GM15510 (cell line): Measurements from ENCODE around the gene LSM12.

Experiments used
- POLR2A ChIP-seq: IDR thresholded peaks from 3 replicates; pipeline ENCODE4 v1.6.1; 2011; ENCODE audit warnings: borderline replicate concordance; ENCODE audit not compliant: insufficient read length; ENCODE audit errors: extremely low read depth

The LSM12 gene

DNA sequence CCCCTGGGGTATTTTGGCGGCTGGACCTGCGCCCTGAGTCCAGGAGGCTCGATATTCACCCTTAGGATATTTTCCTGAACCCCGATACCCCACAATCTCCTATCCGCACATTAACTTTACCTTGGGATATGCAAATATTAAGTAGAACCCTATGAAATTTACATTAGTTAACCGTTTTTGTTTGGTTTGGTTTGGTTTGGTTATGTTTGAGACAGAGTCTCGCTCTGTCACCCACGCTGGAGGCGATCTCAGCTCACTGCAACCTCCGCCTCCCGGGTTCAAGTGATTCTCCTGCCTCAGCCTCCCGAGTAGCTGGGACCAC lies 71.4 kb downstream of the LSM12 start:
- TF ChIP-seq POLR2A: no peak

DNA sequence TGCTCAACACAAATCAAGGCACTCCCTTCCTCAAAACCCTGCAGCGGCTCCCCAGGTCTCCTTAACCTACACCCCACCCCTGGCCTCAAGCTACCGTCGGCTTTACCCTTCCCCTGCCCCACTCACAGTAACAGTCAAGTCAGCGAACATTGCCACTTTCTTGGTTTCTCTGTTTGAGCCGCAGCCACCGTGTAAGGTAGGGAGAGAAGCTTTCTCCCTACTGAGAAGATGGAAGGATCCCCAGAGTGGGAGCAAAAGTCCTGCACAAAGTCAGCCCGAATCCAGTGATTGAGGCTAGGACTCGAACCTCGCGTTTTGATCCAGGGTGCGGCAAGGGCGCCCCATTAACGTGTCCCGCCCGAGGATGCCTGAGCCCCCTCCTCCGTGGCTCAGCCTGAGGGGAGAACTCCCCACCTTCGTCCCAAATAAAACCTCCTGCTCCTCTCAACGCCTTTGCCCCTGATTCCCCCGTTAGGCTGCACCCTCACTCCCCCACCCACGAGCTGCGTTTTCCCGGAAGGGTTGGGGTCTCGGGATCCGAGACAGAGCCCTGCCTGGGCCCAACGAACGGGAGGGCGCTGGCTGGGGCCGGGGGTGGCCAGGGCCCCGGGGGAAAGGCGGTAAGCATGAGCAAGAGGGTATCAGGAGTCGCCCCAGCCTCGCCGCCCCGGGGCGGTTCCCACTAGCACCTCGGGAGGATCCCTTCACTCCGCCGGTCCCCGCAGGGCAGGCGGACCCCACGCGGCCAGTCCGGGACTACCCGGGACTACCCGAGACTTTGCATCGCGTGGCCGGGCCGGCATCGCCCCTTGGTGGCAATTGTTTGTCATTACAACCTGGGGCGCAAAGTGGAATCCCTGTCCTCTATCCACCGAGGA lies 72.0 kb downstream of the LSM12 start:
- TF ChIP-seq POLR2A: no peak

DNA sequence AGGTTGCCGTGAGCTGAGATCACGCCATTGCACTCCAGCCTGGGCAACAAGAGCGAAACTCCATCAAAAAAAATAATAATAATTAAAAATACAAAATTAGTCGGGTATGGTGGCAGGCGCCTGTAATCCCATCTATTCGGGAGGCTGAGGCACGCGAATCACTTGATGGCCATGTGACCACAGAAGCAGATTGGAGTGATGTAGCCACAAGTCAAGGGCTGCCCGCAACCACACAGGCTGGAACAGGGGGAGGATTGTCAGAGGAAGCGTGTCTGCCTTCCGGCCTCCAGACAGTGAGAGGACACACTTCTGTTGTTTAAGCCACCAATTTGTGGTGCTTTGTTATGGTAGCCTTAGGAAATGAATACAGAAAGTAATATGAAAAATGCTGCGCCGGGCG lies 73.8 kb downstream of the LSM12 start:
- no peak for TF ChIP-seq POLR2A

DNA sequence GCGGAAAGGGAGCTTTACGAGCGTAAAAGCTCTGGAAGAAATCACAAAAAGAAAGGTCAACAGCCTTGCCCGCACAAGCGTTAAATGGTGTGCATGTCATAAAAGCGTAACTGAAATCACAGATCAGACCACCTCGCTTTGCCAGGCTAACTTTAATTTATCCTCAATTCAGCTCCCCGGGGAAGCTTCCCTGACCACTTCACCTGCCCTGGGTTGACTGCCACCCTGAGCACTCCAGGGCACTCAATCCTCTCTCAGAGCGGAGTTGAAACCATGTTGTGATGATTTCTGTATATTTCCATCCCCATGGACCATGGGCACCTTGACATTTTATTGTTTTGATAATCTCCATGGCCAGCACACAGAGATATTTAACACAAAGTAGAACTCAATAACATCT lies 78.2 kb downstream of the LSM12 start:
- TF ChIP-seq POLR2A: no peak

DNA sequence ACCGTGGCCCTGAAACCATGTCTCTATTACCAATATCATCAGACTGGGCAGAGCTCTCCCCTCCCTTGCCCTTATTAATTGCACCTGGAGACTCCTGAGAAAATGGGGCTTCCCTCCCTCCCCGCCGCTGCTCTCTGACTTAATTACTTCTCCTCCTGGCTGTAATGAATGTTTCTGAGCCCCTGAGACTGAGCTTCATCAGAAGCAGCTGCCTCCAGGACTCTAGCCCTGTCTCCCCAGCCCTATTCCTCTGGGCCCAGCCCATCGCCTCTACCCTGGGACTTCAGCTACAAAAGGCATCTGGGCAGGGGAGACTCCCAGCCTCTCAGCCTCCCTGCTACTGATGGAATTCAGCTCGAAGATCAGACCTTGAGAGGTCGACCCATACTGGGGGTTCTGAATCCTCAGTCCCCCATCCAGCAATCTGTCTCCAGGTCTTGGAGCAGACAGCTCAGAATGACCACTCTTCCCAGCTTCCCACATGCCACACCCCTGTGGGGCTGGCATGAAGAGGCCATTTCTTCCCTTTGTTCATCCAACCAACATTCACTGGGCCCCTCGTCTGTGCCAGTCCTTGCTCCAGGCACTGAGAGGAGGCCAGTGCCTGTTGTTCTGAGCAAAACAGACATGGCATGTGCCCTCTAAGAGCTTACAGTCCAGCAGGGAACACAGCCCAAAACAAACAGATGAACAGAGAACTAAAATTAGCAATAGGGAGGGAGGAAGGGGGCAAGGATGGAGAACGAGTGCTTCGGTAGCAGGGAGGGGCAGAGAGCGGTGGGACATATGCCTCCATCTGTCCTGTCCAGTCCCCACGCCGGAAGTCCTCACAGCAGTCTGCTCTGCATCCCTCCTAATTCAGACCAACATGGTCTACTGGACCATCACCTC lies 79.1 kb downstream of the LSM12 start:
- TF ChIP-seq POLR2A: no peak

DNA sequence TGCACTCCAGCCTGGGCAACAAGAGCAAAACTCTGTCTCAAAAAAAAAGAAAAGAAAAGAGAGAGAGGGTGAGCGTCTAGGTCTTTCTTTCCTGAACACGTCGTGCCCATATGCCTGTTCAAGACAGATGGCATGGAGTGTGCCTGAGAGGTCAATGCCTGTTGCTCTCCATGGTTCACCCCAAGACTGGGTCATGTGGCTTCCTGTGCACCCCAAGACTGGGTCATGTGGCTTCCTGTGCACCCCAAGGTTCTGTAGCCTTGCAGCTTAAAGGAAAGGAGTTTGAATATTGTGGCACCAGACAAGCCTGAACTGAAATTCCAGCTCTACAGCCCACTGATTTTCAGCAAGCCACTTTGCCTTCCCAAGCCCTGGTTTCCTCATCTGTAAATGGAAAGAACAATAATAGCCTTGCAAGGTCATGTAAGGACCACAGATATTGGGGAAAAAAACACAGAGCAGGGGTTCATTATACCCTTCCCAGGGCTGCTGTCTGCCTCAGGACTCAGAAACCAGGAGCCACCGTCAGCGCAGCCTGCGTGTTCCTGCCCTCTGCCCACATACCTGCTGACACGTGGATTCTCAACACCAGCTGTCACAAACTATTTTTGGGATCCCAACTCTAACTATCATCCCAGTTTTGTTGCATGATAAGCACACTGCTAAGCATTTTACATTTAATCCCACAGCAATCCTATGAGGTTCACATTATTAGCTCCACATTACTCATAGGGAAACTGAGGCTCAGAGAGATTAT lies 80.1 kb downstream of the LSM12 start:
- TF ChIP-seq POLR2A: no peak

DNA sequence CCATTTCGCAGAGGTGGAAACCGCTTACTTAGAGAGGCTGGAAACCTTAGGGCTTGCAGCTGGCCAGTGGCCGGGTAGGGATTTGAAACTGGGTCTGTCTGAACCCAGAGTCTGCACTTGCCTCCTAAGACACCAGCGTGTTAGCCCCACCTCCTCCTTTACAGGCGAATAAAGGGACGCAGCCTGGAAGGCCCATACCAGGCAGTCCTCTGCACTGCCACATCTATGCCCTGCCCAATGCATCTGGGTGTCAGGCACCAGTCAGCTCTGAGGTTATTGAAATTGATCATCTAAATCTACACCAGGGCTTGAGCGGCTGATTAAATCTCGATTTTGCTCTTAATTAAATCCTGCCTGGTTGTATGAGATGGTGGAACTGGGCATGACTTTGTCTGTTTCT lies 82.0 kb downstream of the LSM12 start:
- no peak for TF ChIP-seq POLR2A
